PFSK-1 (cell line): ENCODE data around the gene DNAJC11.

Source experiments
- FOXP2 ChIP-seq: optimal IDR thresholded peaks from 2 replicates; pipeline ENCODE3; 2011; ENCODE audit warnings: borderline replicate concordance, control low read depth, inconsistent platforms; ENCODE audit not compliant: insufficient read depth; ENCODE audit errors: extremely low read length, extremely low read depth
- POLR2AphosphoS5 ChIP-seq: IDR thresholded peaks from 2 replicates; pipeline ENCODE4 v1.6.1; 2012; ENCODE audit warnings: low read depth, mild to moderate bottlenecking, control low read depth, low read length, moderate library complexity
- REST ChIP-seq, 2 experiments: IDR thresholded peaks; 2 replicates each; pipeline versions ENCODE4 v1.6.1 to v1.8.0; 2011 to 2012; ENCODE audit warnings: low read depth in 2 of 2, low read length in 2 of 2, control low read depth in 1 of 2, inconsistent platforms in 1 of 2, mild to moderate bottlenecking in 1 of 2, moderate library complexity in 1 of 2; ENCODE audit not compliant: insufficient read depth in 1 of 2
- SIN3A ChIP-seq: IDR thresholded peaks from 2 replicates; pipeline ENCODE4 v1.6.1; 2012; ENCODE audit warnings: mild to moderate bottlenecking, low read length, moderate library complexity, borderline replicate concordance; ENCODE audit not compliant: insufficient read depth
- TAF1 ChIP-seq: IDR thresholded peaks from 2 replicates; pipeline ENCODE4 v1.6.1; 2012; ENCODE audit warnings: low read length, control low read depth, borderline replicate concordance; ENCODE audit not compliant: insufficient read depth

The DNAJC11 gene

GRCh38 chr1:6619045-6619444 is 82.6 kb downstream of the DNAJC11 start:
- TF ChIP-seq FOXP2 (no peak), REST (IDR thresholded peaks at IDR 0.05; ENCODE audit: insufficient read depth in 1 of 2, low read depth in 2 of 2, low read length in 2 of 2) (no peak), POLR2AphosphoS5 (no peak), SIN3A (no peak), TAF1 (no peak)

- no peak for TF ChIP-seq REST (IDR thresholded peaks at IDR 0.05; ENCODE audit: insufficient read depth in 1 of 2, low read depth in 2 of 2, low read length in 2 of 2)
- no peak for TF ChIP-seq FOXP2
- TF ChIP-seq SIN3A = no peak
- TF ChIP-seq TAF1 = no peak
- no peak for TF ChIP-seq POLR2AphosphoS5
These were observed 86.5 kb downstream of the DNAJC11 start for GRCh38 chr1:6614929-6615785.

GRCh38 chr1:6614019-6614928 is 87.3 kb downstream of the DNAJC11 start:
- TF ChIP-seq TAF1 (no peak), FOXP2 (no peak), SIN3A (no peak; the same call in 1 of the 2 replicates), REST (IDR thresholded peaks at IDR 0.05; ENCODE audit: insufficient read depth in 1 of 2, low read depth in 2 of 2, low read length in 2 of 2) (no peak), POLR2AphosphoS5 (no peak)

- no peak for TF ChIP-seq TAF1
- peak; percentile 21 for TF ChIP-seq FOXP2
- TF ChIP-seq SIN3A = 0 out of 2 replicates have a peak, but pooled peaks have one; percentile 40
These were observed 88.1 kb downstream of the DNAJC11 start, which contains the start of gene PHF13 for GRCh38 chr1:6613361-6614018. Gene PHF13 (plus strand): TSS chr1:6613731. CDS start chr1:6614067, 336 bp downstream.

- TF ChIP-seq REST (IDR thresholded peaks at IDR 0.05; ENCODE audit: insufficient read depth in 1 of 2, low read depth in 2 of 2, low read length in 2 of 2) (no peak), SIN3A (no peak), TAF1 (no peak), POLR2AphosphoS5 (no peak), FOXP2 (no peak)
These were observed 88.8 kb downstream of the DNAJC11 start for GRCh38 chr1:6612641-6613360.
